ENCODE results near the gene B4GALT7. TPM values are rescaled to one million over a fixed set of nuclear protein-coding genes. Genes with fewer than 3 reads are reported as not detected.

Gene B4GALT7
- total RNA-seq, 1 donor from 2014 or later = 17.2 TPM

DNA sequence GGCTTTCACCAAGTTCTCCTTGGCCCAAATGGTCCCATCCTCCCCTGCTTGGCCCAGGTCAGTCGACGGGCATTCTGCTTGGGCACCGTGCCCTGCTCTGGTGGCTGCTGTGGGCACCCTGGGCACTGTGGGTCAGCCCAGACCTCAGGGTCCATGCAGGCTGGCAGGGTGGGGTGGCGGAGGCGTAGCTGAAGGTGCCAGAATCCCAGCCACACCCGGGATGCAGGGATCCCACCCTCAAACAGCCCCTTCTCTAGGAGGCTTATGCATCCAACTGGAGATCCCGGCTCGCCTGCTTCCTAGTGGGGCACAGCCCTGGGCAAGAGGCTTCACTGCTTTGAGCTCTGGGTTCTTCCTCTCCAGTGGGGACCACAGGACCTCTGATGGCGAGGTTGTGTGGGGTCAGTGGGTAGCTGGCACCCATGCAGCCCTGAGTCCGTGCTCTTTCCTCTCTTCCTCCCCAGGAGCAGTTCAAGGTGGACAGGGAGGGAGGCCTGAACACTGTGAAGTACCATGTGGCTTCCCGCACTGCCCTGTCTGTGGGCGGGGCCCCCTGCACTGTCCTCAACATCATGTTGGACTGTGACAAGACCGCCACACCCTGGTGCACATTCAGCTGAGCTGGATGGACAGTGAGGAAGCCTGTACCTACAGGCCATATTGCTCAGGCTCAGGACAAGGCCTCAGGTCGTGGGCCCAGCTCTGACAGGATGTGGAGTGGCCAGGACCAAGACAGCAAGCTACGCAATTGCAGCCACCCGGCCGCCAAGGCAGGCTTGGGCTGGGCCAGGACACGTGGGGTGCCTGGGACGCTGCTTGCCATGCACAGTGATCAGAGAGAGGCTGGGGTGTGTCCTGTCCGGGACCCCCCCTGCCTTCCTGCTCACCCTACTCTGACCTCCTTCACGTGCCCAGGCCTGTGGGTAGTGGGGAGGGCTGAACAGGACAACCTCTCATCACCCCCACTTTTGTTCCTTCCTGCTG lies 9.4 kb downstream of the B4GALT7 start:
- TF ChIP-seq CTCF (IDR thresholded peaks at IDR 0.05; ENCODE audit: borderline replicate concordance) = no peak
- H3K36me3 ChIP-seq = no peaks in the 10 kb centered on the region
- intact Hi-C loops (cut with micrococcal nuclease) = loop anchor here (10.0 kb wide), 1 partner anchor 345 kb away; no protein-coding TSS in a partner anchor
- no peaks in the 10 kb centered on the region for H3K27me3 ChIP-seq (ENCODE audit: low read depth)
- no peak for DNase-seq
- peaks cover 11% of the 10 kb centered on the region for H3K4me1 ChIP-seq
- no peak overlapping the region for H3K27ac ChIP-seq (replicated peaks)
- no peaks in the 10 kb centered on the region for H3K9me3 ChIP-seq (replicated peaks)
- no peak overlapping the region for H3K4me3 ChIP-seq

- Histone ChIP-seq H3K9me3 (replicated peaks) (no peaks in the 10 kb centered on the region), H3K36me3 (no peaks in the 10 kb centered on the region), H3K27ac (replicated peaks) (no peak overlapping the region), H3K27me3 (ENCODE audit: low read depth) (no peaks in the 10 kb centered on the region), H3K4me1 (peaks cover 11% of the 10 kb centered on the region), H3K4me3 (no peak overlapping the region)
- DNase-seq = no peak
- no peak for TF ChIP-seq CTCF (IDR thresholded peaks at IDR 0.05; ENCODE audit: borderline replicate concordance)
- intact Hi-C loops (cut with micrococcal nuclease) = loop anchor here (10.0 kb wide), 1 partner anchor 345 kb away; no protein-coding TSS in a partner anchor
Measured at GRCh38 chr5:177610131-177610769, 10.3 kb downstream of the B4GALT7 start.

- Histone ChIP-seq H3K9me3 (replicated peaks) (no peaks in the 10 kb centered on the region), H3K27me3 (ENCODE audit: low read depth) (no peaks in the 10 kb centered on the region), H3K4me1 (peaks cover 11% of the 10 kb centered on the region), H3K4me3 (no peak overlapping the region), H3K36me3 (no peaks in the 10 kb centered on the region), H3K27ac (replicated peaks) (no peak overlapping the region)
- DNase-seq = no peak
- intact Hi-C loops (cut with micrococcal nuclease) = loop anchor here (10.0 kb wide), 1 partner anchor 344 kb away; no protein-coding TSS in a partner anchor
- TF ChIP-seq CTCF (IDR thresholded peaks at IDR 0.05; ENCODE audit: borderline replicate concordance) = no peak
Measured at GRCh38 chr5:177610770-177611445, 11.0 kb downstream of the B4GALT7 start.

- no peak for TF ChIP-seq CTCF (IDR thresholded peaks at IDR 0.05; ENCODE audit: borderline replicate concordance)
- Histone ChIP-seq H3K27me3 (ENCODE audit: low read depth) (no peaks in the 10 kb centered on the region), H3K9me3 (replicated peaks) (no peaks in the 10 kb centered on the region), H3K27ac (replicated peaks) (no peak overlapping the region), H3K4me1 (peaks cover 11% of the 10 kb centered on the region), H3K4me3 (no peak overlapping the region), H3K36me3 (no peaks in the 10 kb centered on the region)
- DNase-seq = no peak
- intact Hi-C loops (cut with micrococcal nuclease) = loop anchor here (10.0 kb wide), 1 partner anchor 343 kb away; no protein-coding TSS in a partner anchor
Measured at GRCh38 chr5:177611446-177612214, 11.7 kb downstream of the B4GALT7 start.
